PC-3 (cell line): ENCODE results near the gene DMD. TPM values are rescaled to one million over a fixed set of nuclear protein-coding genes. Genes with fewer than 3 reads are reported as not detected.

ENCODE experiments used
- ATAC-seq: fragments of 200-7000 bp; cut with Tn5 transposase; 2 replicates; pipeline ENCODE4 v1.9.1; 2020; ENCODE audit warnings: mild to moderate bottlenecking, moderate library complexity
- BruUV-seq: library from RNA; stranded (reverse); fragments of 400-500 nt; replicated peaks from 2 replicates; lab custom pipeline; 2021; lab: Mats Ljungman, UMichigan
- CTCF ChIA-PET: fragments of 300-600 bp; sonication (Branson Sonifier 250); formaldehyde crosslinking; loops from one replicate; lab custom pipeline; 2022; ENCODE audit warnings: antibody characterized with exemption; lab: Charles Lee
- POLR2A ChIA-PET: fragments of 300-600 bp; sonication (Branson Sonifier 250); formaldehyde crosslinking; loops from one replicate; lab custom pipeline; 2022; ENCODE audit warnings: antibody characterized with exemption; ENCODE audit not compliant: unreplicated experiment; lab: Charles Lee
- DNase-seq: peaks from one replicate; pipeline ENCODE4 v3.0.0-alpha.2; 2015
- H2AFZ ChIP-seq: fragments of 300-600 bp; sonication (generic); 2 replicates; pipeline ENCODE4 v1.6.0; 2016; ENCODE audit warnings: antibody characterized with exemption, low read length
- H3F3A ChIP-seq: fragments of 300-600 bp; sonication (generic); one replicate; pipeline ENCODE4 v1.6.0; 2017; ENCODE audit warnings: antibody characterized with exemption, low read length, control low read depth, mild to moderate bottlenecking; ENCODE audit not compliant: unreplicated experiment
- H3K27ac ChIP-seq: fragments of 300-600 bp; sonication (generic); 2 replicates; pipeline ENCODE4 v1.5.1; 2016; ENCODE audit warnings: mild to moderate bottlenecking, low read length
- H3K27me3 ChIP-seq: fragments of 300-600 bp; sonication (generic); 2 replicates; pipeline ENCODE4 v1.6.1; 2016; ENCODE audit warnings: low read length, mixed read lengths
- H3K36me3 ChIP-seq: fragments of 300-600 bp; sonication (generic); 2 replicates; pipeline ENCODE4 v1.6.1; 2016; ENCODE audit warnings: low read depth, mixed run types, low read length, mixed read lengths
- H3K4me1 ChIP-seq: fragments of 300-600 bp; sonication (generic); 2 replicates; pipeline ENCODE4 v1.5.1; 2016; ENCODE audit warnings: low read length; ENCODE audit not compliant: insufficient read depth
- H3K4me2 ChIP-seq: fragments of 300-600 bp; sonication (generic); 2 replicates; pipeline ENCODE4 v1.6.0; 2016; ENCODE audit warnings: low read length
- H3K4me3 ChIP-seq: fragments of 300-600 bp; sonication (generic); 2 replicates; pipeline ENCODE4 v1.5.1; 2016; ENCODE audit warnings: mild to moderate bottlenecking, low read length, mixed read lengths
- H3K79me2 ChIP-seq: fragments of 300-600 bp; sonication (generic); 2 replicates; pipeline ENCODE4 v1.6.1; 2017; ENCODE audit warnings: low read length, mixed read lengths
- H3K9ac ChIP-seq: fragments of 300-600 bp; sonication (generic); 2 replicates; pipeline ENCODE4 v1.6.0; 2016; ENCODE audit warnings: mild to moderate bottlenecking, low read length
- H3K9me2 ChIP-seq: fragments of 300-600 bp; sonication (generic); replicated peaks from 2 replicates; pipeline ENCODE4 v1.6.1; 2016; ENCODE audit warnings: mixed run types, low read length, mixed read lengths
- H3K9me3 ChIP-seq: fragments of 300-600 bp; sonication (generic); 2 replicates; pipeline ENCODE4 v1.6.1; 2016; ENCODE audit warnings: low read length, mixed read lengths
- H4K20me1 ChIP-seq: fragments of 300-600 bp; sonication (generic); 2 replicates; pipeline ENCODE4 v1.6.1; 2016; ENCODE audit warnings: low read length, mixed read lengths
- EZH2 ChIP-seq: fragments of 300-600 bp; sonication (generic); IDR thresholded peaks from one replicate; pipeline ENCODE4 v1.6.1; 2017; ENCODE audit warnings: antibody characterized with exemption, mild to moderate bottlenecking, low read length; ENCODE audit not compliant: unreplicated experiment
- EZH2phosphoT487 ChIP-seq: fragments of 300-600 bp; sonication (generic); IDR thresholded peaks from 2 replicates; pipeline ENCODE4 v1.6.1; 2018; ENCODE audit warnings: mild to moderate bottlenecking, antibody characterized with exemption, low read length, borderline replicate concordance
- intact Hi-C: fragments of 100-400 bp; cut with micrococcal nuclease; formaldehyde crosslinking; loops from 2 replicates; pipeline ENCODE4 v1.9.0; 2023
- total RNA-seq: library from RNA; depleted of rRNA; stranded (reverse); fragments of >200 nt; gene quantifications from 2 replicates; pipeline ENCODE4 v1.2.3, GENCODE V29; 2014
- TF ChIP-seq, protein P1 (sequence below): fragments of 300-600 bp; sonication (generic); conservative IDR thresholded peaks from 2 replicates; pipeline ENCODE4 v1.5.1; 2017; ENCODE audit warnings: antibody characterized with exemption, low read depth, mild to moderate bottlenecking, low read length

Gene DMD
- total RNA-seq, 1 experiment from 2014 or later, result not detected

DNA sequence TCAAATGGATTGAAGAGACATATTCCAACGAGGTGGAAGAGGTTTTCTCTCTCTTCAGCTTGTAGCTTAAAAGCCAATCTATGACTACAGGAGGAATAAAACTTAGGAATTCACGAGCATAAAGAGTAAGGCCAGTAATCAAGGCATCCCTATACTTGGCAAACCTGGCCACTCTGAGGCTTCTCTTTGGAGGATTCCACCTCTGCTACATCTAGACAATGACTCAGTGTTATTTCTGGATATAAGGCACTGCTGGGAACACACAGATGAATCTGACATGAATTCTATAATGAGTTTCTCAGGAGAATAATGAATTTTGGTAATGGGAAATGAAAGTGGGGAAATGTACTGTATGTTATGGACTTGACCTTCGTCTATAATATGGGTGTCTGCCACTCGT lies 1123.7 kb downstream of the DMD start:
- intact Hi-C loops, result no loop called here
- Histone ChIP-seq H3K4me3 (no peak overlapping the region), H2AFZ (no peak overlapping the region), H3K36me3 (no peaks in the 10 kb centered on the region), H3K9me3 (no peaks in the 10 kb centered on the region), H3K27me3 (no peaks in the 10 kb centered on the region), H3K4me1 (no peaks in the 10 kb centered on the region), H3K4me2 (no peak overlapping the region), H3K79me2 (no peaks in the 10 kb centered on the region), H3K9me2 (no peaks in the 10 kb centered on the region), H4K20me1 (no peaks in the 10 kb centered on the region), H3K27ac (no peak overlapping the region), H3K9ac (no peak overlapping the region), H3F3A (no peaks in the 10 kb centered on the region)
- ChIA-PET CTCF (no interaction called here), POLR2A (no interaction called here)
- TF ChIP-seq, protein P1, sequence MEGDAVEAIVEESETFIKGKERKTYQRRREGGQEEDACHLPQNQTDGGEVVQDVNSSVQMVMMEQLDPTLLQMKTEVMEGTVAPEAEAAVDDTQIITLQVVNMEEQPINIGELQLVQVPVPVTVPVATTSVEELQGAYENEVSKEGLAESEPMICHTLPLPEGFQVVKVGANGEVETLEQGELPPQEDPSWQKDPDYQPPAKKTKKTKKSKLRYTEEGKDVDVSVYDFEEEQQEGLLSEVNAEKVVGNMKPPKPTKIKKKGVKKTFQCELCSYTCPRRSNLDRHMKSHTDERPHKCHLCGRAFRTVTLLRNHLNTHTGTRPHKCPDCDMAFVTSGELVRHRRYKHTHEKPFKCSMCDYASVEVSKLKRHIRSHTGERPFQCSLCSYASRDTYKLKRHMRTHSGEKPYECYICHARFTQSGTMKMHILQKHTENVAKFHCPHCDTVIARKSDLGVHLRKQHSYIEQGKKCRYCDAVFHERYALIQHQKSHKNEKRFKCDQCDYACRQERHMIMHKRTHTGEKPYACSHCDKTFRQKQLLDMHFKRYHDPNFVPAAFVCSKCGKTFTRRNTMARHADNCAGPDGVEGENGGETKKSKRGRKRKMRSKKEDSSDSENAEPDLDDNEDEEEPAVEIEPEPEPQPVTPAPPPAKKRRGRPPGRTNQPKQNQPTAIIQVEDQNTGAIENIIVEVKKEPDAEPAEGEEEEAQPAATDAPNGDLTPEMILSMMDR, result no peak
- TF ChIP-seq EZH2 (no peak), EZH2phosphoT487 (no peak)
- BruUV-seq, result no TSS peak
- no peak for DNase-seq
- no peak for ATAC-seq

DNA sequence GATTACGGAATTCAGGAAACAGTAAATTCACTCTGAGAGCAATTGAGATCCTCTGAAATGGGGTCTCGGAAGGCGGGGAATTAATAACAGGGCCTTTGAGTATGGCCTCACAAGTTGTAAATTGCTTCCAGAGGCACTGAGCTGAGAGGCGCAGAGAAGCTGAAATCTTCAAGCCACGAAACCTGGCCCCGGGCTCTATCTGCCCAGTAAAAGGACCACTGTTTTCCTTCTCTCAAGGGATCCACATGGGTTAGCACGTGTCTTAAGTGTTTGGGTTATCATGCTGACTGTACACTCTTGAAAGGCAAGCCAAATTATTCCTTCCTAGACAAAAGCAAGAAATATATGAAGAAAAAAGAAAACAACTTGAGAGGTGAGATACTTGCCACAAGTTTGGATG lies 1126.6 kb downstream of the DMD start:
- no TSS peak for BruUV-seq
- Histone ChIP-seq H3K4me2 (no peak overlapping the region), H3K36me3 (no peaks in the 10 kb centered on the region), H3K4me3 (no peak overlapping the region), H2AFZ (no peak overlapping the region), H3K79me2 (no peaks in the 10 kb centered on the region), H3K9me3 (no peaks in the 10 kb centered on the region), H3K9me2 (no peaks in the 10 kb centered on the region), H3K27ac (no peak overlapping the region), H3K9ac (no peak overlapping the region), H3K27me3 (no peaks in the 10 kb centered on the region), H4K20me1 (no peaks in the 10 kb centered on the region), H3K4me1 (no peaks in the 10 kb centered on the region), H3F3A (no peaks in the 10 kb centered on the region)
- DNase-seq (no peak), ATAC-seq (no peak)
- ChIA-PET CTCF (no interaction called here), POLR2A (no interaction called here)
- intact Hi-C loops, result no loop called here
- TF ChIP-seq EZH2phosphoT487 (no peak), EZH2 (no peak)
- TF ChIP-seq, protein P1, result no peak

DNA sequence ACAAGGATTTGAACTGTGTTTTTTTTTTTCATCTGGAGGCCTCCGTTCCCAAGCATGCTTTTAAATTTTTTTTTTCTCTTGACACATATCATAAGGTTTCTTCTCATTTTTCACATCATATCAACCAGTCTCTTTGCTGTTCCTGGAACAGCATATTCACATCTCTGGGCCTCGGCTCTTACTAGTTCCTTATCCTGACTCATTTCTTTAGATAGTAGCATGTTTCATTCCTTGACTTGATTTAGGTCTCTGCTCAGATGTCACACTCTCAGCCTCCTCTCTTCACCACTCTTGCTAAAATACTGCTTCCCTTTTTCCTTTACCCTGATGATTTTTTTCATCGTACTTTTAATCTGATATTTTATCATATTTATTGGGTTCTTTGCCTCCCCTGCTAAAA lies 1163.1 kb downstream of the DMD start:
- no peaks in the 10 kb centered on the region for H3K4me1 ChIP-seq
- H3K4me2 ChIP-seq, result no peak overlapping the region
- no peak overlapping the region for H3K27ac ChIP-seq
- no peak overlapping the region for H3K4me3 ChIP-seq
- BruUV-seq, result no TSS peak
- ATAC-seq (no peak), DNase-seq (no peak)
- H3F3A ChIP-seq, result no peaks in the 10 kb centered on the region
- H2AFZ ChIP-seq, result no peak overlapping the region
- H3K27me3 ChIP-seq, result no peaks in the 10 kb centered on the region
- TF ChIP-seq EZH2phosphoT487 (no peak), EZH2 (no peak)
- TF ChIP-seq, protein P1, result no peak
- intact Hi-C loops, result no loop called here
- no peaks in the 10 kb centered on the region for H3K36me3 ChIP-seq
- no peaks in the 10 kb centered on the region for H3K9me3 ChIP-seq
- ChIA-PET POLR2A (no interaction called here), CTCF (no interaction called here)
- no peaks in the 10 kb centered on the region for H3K79me2 ChIP-seq
- no peak overlapping the region for H3K9ac ChIP-seq
- no peaks in the 10 kb centered on the region for H4K20me1 ChIP-seq
- no peaks in the 10 kb centered on the region for H3K9me2 ChIP-seq
